ENCODE data around the gene ITPRIPL1.

Gene ITPRIPL1

DNA sequence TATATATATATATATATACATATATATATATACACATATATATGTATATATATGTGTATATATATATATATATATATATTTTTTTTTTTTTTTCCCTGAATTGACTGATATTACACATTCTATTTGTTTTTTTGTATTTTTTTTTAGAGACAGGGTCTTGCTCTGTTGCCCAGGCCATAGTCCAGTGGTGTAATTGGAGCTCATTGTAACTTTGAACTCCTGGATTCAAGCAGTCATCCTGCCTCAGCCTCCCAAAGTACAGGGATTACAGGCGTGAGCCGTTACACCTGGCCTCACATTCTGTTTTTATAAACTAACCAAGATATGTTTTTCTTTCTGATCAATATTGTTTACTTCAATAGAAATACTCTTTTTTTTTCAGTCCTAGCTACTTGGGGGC, 36.6 kb downstream of the ITPRIPL1 start:
- no peak for DNase-seq

DNA sequence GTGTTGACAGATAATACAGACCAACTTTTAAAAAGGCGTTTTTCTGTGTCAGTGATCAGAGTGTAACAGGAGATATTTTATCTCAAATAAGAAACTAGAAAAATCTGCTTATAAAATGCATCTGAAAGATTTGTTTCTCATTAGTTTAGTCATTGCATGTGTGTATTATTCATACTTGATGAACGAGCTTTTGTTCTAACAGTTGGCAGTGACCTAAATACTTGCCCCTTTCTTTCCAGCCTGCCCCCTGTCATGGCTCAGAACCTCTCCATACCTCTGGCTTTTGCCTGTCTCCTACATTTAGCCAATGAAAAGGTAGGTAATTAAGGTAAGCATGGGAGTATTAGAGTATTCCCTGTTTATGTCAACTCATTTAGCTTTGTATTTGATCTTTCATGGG, 44.1 kb downstream of the ITPRIPL1 start:
- no peak for DNase-seq

DNA sequence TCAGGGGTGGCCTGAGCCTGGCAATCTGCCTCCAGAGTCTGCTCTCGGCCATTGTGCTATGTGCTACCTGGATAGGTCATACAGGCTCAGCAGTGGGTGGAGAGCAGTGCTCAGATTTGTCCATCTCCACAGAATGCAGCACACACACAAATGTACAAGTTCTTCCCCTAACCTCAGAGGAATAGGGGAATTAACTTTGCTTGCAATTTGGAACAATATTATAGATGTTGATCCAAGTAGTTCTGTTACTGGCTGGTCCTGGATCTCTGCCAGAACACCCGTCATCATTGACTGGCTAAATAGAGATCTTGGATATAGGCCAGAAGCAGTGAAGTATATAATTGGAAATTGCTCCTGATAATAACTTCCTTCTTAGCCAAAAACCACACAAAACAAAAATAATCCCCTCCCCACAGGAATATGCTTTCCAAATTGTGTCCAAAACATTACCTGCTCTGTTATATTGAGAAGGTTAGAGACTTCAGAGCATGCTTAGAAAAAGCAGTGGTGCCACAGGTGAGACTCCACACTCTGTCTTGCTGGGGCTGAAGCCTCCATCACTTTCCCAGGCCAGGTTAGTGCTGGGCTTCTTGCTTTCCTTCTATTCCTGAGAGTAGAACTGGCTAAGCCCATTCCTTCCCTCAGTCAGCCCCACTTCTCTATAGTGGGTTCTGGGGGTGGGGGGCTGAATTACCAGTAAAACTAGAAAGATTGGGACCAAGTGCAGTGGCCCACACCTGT, 49.3 kb downstream of the ITPRIPL1 start:
- DNase-seq, result no peak

Measured in activated effector memory CD4-positive, alpha-beta T cell treated with anti-CD3 and anti-CD28 coated beads, Interleukin-2, amount 50 U/mL, for 16 hours (primary cell).